ENCODE results near the gene SLC22A7. TPM values are rescaled to one million over a fixed set of nuclear protein-coding genes. Genes with fewer than 3 reads are reported as not detected.
"Not testable (repeated sequence)": the region's sequence is repeated elsewhere in the genome, so short reads cannot be mapped to it uniquely, and the experiment has no call there.

SLC22A7 gene
- total RNA-seq, 4 donors from 2014 or later: not detected

GRCh38 chr6:43347021-43347420 is 49.0 kb downstream of the SLC22A7 start:
- no peak for DNase-seq
- Histone ChIP-seq H3K9me3 (no peaks in the 10 kb centered on the region), H3K4me1 (no peaks in the 10 kb centered on the region), H3K36me3 (peaks cover 0 to 40% (median 15%) of the 10 kb centered on the region in 4 donors), H3K27ac (no peak overlapping the region), H3K27me3 (no peaks in the 10 kb centered on the region), H3K4me3 (no peak overlapping the region)
- 73 to 76% methylated on average over 3 of the region's 3 CpGs for WGBS, 2 donors (ENCODE audit: low coverage in 1 of 2)
- in situ Hi-C loops (cut with MboI; ENCODE audit: low pct_ligation_motif_present in 1 of 4, low pct_unique_long_range_greater_than_20kb in 1 of 4, low sequenced_read_pairs in 3 of 4) (no loop called here), intact Hi-C loops (cut with DNase I; ENCODE audit: low total_unique reads) (no loop called here)
- no peak for TF ChIP-seq POLR2AphosphoS5 (IDR thresholded peaks at IDR 0.05)

GRCh38 chr6:43347444-43347843 is 49.4 kb downstream of the SLC22A7 start:
- intact Hi-C loops (cut with DNase I; ENCODE audit: low total_unique reads) (no loop called here), in situ Hi-C loops (cut with MboI; ENCODE audit: low pct_ligation_motif_present in 1 of 4, low pct_unique_long_range_greater_than_20kb in 1 of 4, low sequenced_read_pairs in 3 of 4) (no loop called here)
- no peaks in the 10 kb centered on the region for H3K9me3 ChIP-seq
- no peaks in the 10 kb centered on the region for H3K27me3 ChIP-seq
- H3K27ac ChIP-seq: no peak overlapping the region
- H3K4me3 ChIP-seq: no peak overlapping the region
- H3K4me1 ChIP-seq: no peaks in the 10 kb centered on the region
- no peak for DNase-seq
- 88 to 92% methylated on average over 3 of the region's 3 CpGs for WGBS, 2 donors (ENCODE audit: low coverage in 1 of 2)
- TF ChIP-seq POLR2AphosphoS5 (IDR thresholded peaks at IDR 0.05) (no peak), POLR2A (IDR thresholded peaks at IDR 0.05) (no peak), EP300 (IDR thresholded peaks at IDR 0.05; ENCODE audit: low read depth) (no peak)
- TF ChIP-seq, protein P1, sequence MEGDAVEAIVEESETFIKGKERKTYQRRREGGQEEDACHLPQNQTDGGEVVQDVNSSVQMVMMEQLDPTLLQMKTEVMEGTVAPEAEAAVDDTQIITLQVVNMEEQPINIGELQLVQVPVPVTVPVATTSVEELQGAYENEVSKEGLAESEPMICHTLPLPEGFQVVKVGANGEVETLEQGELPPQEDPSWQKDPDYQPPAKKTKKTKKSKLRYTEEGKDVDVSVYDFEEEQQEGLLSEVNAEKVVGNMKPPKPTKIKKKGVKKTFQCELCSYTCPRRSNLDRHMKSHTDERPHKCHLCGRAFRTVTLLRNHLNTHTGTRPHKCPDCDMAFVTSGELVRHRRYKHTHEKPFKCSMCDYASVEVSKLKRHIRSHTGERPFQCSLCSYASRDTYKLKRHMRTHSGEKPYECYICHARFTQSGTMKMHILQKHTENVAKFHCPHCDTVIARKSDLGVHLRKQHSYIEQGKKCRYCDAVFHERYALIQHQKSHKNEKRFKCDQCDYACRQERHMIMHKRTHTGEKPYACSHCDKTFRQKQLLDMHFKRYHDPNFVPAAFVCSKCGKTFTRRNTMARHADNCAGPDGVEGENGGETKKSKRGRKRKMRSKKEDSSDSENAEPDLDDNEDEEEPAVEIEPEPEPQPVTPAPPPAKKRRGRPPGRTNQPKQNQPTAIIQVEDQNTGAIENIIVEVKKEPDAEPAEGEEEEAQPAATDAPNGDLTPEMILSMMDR (IDR thresholded peaks at IDR 0.05): no peak
- peaks cover 0 to 40% (median 13%) of the 10 kb centered on the region in 4 donors for H3K36me3 ChIP-seq

- 94% methylated on average over 3 to 5 of the region's 5 CpGs for WGBS, 2 donors (ENCODE audit: low coverage in 1 of 2)
- in situ Hi-C loops (cut with MboI; ENCODE audit: low pct_ligation_motif_present in 1 of 4, low pct_unique_long_range_greater_than_20kb in 1 of 4, low sequenced_read_pairs in 3 of 4): not testable (repeated sequence)
Observed at GRCh38 chr6:43351951-43352350, 53.9 kb downstream of the SLC22A7 start.

More at GRCh38 chr6:43351951-43352350, 53.9 kb downstream of the SLC22A7 start:
- H3K4me1 ChIP-seq; intact Hi-C loops (cut with DNase I; ENCODE audit: low total_unique reads); H3K27ac ChIP-seq; DNase-seq; H3K9me3 ChIP-seq; H3K27me3 ChIP-seq; H3K4me3 ChIP-seq: not testable (repeated sequence)
- H3K36me3 ChIP-seq: peaks cover 0 to 48% (median 11%) of the 10 kb centered on the region in 4 donors

Small RNA genes lying within 50 kb of the gene (small RNA-seq; reads per million reads assigned to genes)
- 0 reads per million in 4 donors for gene RPL12P47

Other genes starting within 250 kb of the SLC22A7 start
- gene CUL7, start 244.4 kb upstream of the SLC22A7 start, total RNA-seq: 10 to 100 TPM; 13.0 to 29.3 (median 15.7) TPM
- gene MRPL2, start 238.8 kb upstream of the SLC22A7 start, total RNA-seq: 10 to 100 TPM in 3 of 4 donors, 1 to 10 TPM in 1; 5.8 to 54.2 (median 34.3) TPM
- gene KLC4, start 238.6 kb upstream of the SLC22A7 start, total RNA-seq: 100 to 1,000 TPM in 3 of 4 donors, 10 to 100 TPM in 1; 91.9 to 296 (median 159) TPM
- 10 to 100 TPM in 1 of 4 donors, 1 to 10 TPM in 3; 2.2 to 34.6 (median 6.0) TPM for gene PTK7, start 221.9 kb upstream of the SLC22A7 start, total RNA-seq
- gene SRF, start 127.0 kb upstream of the SLC22A7 start, total RNA-seq: 10 to 100 TPM; 26.7 to 32.6 (median 29.6) TPM
- 10 to 100 TPM; 41.1 to 69.9 (median 50.3) TPM for gene CUL9, start 116.1 kb upstream of the SLC22A7 start, total RNA-seq
- 100 to 1,000 TPM in 3 of 4 donors, 10 to 100 TPM in 1; 16.1 to 367 (median 128) TPM for gene DNPH1, start 68.8 kb upstream of the SLC22A7 start, total RNA-seq
- gene TTBK1, start 54.8 kb upstream of the SLC22A7 start, total RNA-seq: 1 to 10 TPM in 1 of 4 donors, under 1 TPM in 3; 0.20 to 1.1 (median 0.36) TPM
- 1 to 10 TPM in 1 of 4 donors, under 1 TPM in 1, not detected in 2; 0.82 to 1.4 TPM for gene CRIP3, start 10.6 kb downstream of the SLC22A7 start, total RNA-seq
- gene ZNF318, start 71.4 kb downstream of the SLC22A7 start, total RNA-seq: 10 to 100 TPM; 13.0 to 17.5 (median 15.4) TPM
- gene ABCC10, start 129.3 kb downstream of the SLC22A7 start, total RNA-seq: 10 to 100 TPM; 28.0 to 56.9 (median 33.7) TPM
- 1 to 10 TPM in 1 of 4 donors, under 1 TPM in 1, not detected in 2; 0.95 to 1.1 TPM for gene DLK2, start 157.3 kb downstream of the SLC22A7 start, total RNA-seq
- gene TJAP1, start 179.3 kb downstream of the SLC22A7 start, total RNA-seq: 10 to 100 TPM; 10.9 to 22.4 (median 17.9) TPM
- gene LRRC73, start 212.1 kb downstream of the SLC22A7 start, total RNA-seq: under 1 TPM in 2 of 4 donors, not detected in 2; 0.60 to 0.96 TPM
- gene YIPF3, start 218.7 kb downstream of the SLC22A7 start, total RNA-seq: 100 to 1,000 TPM in 3 of 4 donors, 10 to 100 TPM in 1; 83.4 to 146 (median 103) TPM
- gene POLR1C, start 218.8 kb downstream of the SLC22A7 start, total RNA-seq: 10 to 100 TPM in 3 of 4 donors, 1 to 10 TPM in 1; 7.4 to 24.7 (median 15.5) TPM